GM12864 (cell line): ENCODE data around the gene ASF1B.

ENCODE experiments used
- DNase-seq: peaks from one replicate; pipeline ENCODE4 v3.0.0-alpha.2; 2011; ENCODE audit warnings: low read depth
- H3K4me3 ChIP-seq: 2 replicates; pipeline ENCODE4 v1.5.1; 2011; ENCODE audit warnings: mild to moderate bottlenecking, low read depth, low read length, control low read depth
- TF ChIP-seq, protein P1 (sequence below): IDR thresholded peaks from 2 replicates; pipeline ENCODE4 v1.5.1; 2011; ENCODE audit warnings: low read depth, mild to moderate bottlenecking, moderate library complexity, low read length, control low read depth, inconsistent platforms; ENCODE audit errors: missing control alignments

The ASF1B gene

GRCh38 chr19:14118165-14119051 lies 18.0 kb downstream of the ASF1B start:
- TF ChIP-seq, protein P1, sequence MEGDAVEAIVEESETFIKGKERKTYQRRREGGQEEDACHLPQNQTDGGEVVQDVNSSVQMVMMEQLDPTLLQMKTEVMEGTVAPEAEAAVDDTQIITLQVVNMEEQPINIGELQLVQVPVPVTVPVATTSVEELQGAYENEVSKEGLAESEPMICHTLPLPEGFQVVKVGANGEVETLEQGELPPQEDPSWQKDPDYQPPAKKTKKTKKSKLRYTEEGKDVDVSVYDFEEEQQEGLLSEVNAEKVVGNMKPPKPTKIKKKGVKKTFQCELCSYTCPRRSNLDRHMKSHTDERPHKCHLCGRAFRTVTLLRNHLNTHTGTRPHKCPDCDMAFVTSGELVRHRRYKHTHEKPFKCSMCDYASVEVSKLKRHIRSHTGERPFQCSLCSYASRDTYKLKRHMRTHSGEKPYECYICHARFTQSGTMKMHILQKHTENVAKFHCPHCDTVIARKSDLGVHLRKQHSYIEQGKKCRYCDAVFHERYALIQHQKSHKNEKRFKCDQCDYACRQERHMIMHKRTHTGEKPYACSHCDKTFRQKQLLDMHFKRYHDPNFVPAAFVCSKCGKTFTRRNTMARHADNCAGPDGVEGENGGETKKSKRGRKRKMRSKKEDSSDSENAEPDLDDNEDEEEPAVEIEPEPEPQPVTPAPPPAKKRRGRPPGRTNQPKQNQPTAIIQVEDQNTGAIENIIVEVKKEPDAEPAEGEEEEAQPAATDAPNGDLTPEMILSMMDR = no peak
- no peak for DNase-seq
- H3K4me3 ChIP-seq = peak overlapping the region; percentile 64

DNA sequence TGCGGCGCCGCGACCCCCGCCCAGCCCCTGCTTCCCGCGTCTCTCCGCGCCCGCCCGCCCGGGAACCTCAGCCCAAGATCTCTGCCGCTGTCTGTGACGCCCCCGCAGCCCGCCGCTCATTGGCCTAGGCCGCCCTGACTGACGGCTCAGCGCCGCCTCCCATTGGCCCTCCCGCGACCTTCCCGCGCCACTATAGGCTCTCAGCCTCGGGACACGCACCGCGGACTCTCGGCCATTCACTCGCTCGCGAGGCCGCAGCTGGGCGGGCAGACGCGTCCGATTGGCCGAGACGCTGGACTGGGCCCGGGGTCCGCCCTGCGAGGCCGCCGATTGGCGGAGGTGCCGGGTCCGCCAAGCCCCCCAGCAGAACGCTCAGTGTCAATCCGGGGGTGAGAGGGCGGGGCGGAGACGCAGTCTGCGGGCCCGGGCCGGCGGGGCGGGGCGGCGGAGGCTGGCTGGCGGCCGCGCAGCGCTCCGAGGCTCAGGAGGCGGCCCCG lies 18.7 kb downstream of the ASF1B start, which contains the start of gene PRKACA:
Gene PRKACA (minus strand): TSS at position 95 of the 497 bp plus-strand sequence. CDS start 215 bp downstream, outside the sequence.
- peak within 1 kb of the TSS; percentile 84 for H3K4me3 ChIP-seq
- DNase-seq = peak; percentile 92
- TF ChIP-seq, protein P1 = no peak

DNA sequence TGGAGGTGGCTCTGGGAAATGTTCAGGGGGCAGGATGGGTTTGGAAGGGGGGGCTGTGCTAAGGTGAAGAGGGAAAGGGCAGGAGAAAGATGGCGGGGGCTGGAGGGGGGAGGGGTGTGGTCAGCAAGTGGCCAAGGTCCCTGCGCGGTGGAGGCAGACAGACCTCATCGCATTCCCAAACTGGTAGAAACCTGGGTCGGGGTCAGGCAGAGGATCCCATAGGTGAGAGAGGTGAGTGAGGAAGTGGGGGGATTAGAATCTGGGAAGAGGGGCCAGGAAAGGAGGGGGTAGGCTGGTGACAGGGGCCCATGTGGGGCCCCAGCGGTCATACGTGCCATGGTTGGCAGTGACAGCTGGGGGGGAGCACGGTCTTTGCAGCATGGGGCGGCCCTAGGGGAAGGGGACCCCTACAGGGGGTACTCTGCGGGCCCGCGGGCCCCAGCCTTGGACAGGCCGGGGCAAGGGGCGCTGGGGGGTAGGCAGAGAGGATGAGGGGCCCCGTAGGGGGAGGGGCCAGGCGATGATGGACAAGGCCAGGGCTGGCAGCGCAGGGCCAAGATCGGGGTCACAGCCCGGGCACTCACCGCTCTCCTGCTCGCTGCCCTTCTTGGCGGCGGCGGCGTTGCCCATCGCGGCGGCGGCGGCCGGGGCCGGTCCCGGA lies 19.3 kb downstream of the ASF1B start:
- DNase-seq = no peak
- TF ChIP-seq, protein P1 = peak; percentile 1
- peak overlapping the region; percentile 84 for H3K4me3 ChIP-seq

GRCh38 chr19:14116525-14116917 lies 19.9 kb downstream of the ASF1B start:
- DNase-seq = no peak

DNA sequence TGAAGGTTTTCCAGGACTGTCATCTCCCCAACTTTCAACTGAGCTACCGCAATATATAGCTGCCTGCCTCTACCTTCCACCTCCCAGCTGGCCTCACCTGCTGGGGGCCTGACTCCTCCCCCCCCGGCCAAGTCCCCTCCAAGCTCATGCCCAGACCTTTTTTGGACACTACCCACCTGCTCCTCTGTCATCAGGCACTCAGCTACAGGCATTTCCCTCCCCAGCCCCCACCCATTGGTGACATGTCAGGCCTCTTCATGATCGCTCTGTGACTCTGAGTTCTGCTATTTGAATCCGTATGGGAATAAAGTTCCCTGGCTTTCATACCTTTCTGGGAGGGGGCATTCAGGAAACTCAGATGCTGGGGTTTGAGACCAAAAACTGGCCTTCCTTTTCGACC lies 20.6 kb downstream of the ASF1B start:
- TF ChIP-seq, protein P1 = no peak

More at GRCh38 chr19:14116525-14116917, 19.9 kb downstream of the ASF1B start:
- TF ChIP-seq, protein P1 = no peak
- peak overlapping the region; percentile 84 for H3K4me3 ChIP-seq

DNA sequence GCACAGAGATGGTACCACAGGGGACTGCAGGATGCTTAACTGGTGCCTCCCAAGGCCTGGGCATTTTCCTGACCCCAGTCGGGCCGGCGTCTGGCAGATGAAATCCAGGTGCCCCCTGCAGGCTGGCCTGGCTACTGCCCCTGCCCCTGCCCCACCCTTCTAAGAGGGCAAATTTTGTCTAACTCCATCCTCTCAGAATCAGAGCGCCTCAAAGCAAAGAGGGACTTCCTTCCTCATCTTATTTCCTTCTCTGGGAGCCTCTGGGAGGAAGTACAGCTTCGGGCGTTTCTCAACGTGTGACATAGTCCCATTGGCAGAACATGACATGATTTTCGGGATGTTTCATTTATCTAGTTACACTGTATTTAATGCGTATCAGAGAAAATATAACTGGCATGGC lies 21.5 kb downstream of the ASF1B start:
- DNase-seq = no peak
- TF ChIP-seq, protein P1 = peak; percentile 61
- no peak overlapping the region for H3K4me3 ChIP-seq

More for the DNA sequence above, 20.6 kb downstream of the ASF1B start:
- no peak for DNase-seq
- no peak overlapping the region for H3K4me3 ChIP-seq
